Mammary microvascular endothelial cell (primary cell): ENCODE data around the gene SLC16A5. TPM values are rescaled to one million over a fixed set of nuclear protein-coding genes. Genes with fewer than 3 reads are reported as not detected.

Source experiments
- total RNA-seq: library from RNA; depleted of rRNA; stranded (reverse); fragments of >200 nt; gene quantifications from 2 replicates; pipeline ENCODE4 v1.2.3, GENCODE V29; 2015

The SLC16A5 gene, protein sequence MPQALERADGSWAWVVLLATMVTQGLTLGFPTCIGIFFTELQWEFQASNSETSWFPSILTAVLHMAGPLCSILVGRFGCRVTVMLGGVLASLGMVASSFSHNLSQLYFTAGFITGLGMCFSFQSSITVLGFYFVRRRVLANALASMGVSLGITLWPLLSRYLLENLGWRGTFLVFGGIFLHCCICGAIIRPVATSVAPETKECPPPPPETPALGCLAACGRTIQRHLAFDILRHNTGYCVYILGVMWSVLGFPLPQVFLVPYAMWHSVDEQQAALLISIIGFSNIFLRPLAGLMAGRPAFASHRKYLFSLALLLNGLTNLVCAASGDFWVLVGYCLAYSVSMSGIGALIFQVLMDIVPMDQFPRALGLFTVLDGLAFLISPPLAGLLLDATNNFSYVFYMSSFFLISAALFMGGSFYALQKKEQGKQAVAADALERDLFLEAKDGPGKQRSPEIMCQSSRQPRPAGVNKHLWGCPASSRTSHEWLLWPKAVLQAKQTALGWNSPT
- total RNA-seq = 4.7 and 6.0 TPM in 2 replicates

DNA sequence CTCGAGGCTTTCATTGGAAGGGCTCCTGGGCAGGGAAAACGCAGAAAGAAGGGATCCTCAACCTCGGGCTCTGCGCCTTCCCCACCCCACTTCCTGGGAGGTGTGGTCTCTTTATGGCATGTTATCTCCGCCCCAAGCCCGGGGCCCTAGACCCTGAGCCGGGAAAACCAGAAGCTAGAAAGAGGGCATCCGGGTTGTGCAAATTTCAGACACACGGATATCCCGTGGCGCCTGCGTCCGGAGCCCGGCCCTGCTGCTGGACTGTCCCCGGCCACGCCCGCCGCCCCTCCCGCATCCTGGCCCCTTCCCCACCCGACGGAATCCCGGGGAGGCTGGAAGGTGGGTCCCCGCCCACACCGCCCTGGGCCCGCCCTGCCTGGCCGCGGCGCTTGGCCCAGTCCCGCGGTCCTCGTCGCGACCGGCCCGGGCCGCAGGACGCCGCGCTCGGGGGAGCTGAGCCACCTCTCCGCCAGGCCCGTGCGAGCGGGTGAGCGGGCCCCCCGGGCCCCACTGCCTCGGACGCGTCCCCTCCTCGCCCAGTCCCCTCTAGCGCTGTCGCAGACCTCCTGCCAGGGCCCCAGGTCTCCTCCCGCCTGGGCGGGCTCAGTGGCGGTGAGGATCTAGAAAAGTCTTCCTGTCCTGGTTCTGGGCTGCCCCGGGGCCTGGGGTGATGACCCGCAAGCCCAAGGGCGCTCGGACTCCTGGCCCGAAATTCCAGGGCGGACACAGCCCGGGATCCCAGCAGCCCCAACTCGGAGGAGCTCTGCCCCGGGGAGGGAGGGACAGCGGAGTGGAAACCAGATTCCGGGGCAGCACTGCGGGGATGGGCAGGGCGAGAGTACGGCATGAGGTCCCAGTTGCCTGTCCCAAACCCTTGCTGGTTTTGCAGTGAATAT is at the start of gene SLC16A5:
Gene SLC16A5, plus strand, starts transcription at position 397 of the 896 bp plus-strand sequence. CDS start 5,683 bp downstream, outside the sequence.

DNA sequence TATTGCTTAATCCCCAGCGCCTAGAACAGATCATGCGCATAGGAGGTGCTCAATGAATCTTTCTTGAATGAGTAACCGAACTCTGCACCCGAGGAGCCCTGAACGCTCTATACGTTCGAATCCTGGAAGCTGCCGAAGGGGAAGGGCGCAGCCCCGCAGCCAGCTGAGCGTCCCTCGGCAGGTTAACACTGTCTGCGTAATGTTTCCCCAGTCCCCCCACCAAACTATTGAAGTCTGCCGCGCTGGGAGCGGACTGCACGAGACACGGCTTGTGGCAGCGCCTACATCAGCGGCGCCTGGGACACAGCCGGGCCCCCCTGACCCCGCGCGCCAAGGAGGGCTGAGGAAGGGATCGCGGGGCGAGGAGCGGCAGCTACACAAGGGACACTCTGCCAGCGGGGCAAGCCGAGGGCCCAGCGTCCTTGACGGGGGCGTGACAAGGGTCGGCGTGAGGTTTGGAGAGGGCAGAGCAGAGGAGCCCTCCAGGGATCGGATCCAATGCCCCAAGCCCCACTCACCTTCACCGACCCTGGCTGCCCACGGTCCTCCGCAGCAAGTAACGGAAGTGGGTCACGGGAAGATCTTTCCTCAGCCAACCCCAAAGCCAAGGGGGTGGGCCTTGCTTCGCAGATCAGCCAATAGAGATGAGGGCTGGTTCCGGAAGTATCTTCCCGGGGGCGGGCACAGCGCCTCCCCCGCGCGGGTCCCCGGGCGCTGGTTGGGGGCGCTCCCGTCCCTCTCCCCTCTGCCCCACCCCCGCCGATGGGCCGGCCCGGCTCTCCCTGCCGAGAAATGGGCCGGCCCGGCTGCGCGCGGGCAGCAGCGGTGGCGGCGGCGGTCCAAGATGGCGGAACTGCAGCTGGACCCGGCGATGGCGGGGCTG is 41.1 kb upstream of the SLC16A5 start, which contains the start of the genes ATP5PD and KCTD2:
Gene ATP5PD, minus strand, starts transcription at position 563 of the 883 bp plus-strand sequence. CDS start 4,319 bp downstream, outside the sequence.
Gene KCTD2, plus strand, starts transcription at position 819 of the 883 bp plus-strand sequence. Its CDS starts 26 bp downstream, at position 845.

DNA sequence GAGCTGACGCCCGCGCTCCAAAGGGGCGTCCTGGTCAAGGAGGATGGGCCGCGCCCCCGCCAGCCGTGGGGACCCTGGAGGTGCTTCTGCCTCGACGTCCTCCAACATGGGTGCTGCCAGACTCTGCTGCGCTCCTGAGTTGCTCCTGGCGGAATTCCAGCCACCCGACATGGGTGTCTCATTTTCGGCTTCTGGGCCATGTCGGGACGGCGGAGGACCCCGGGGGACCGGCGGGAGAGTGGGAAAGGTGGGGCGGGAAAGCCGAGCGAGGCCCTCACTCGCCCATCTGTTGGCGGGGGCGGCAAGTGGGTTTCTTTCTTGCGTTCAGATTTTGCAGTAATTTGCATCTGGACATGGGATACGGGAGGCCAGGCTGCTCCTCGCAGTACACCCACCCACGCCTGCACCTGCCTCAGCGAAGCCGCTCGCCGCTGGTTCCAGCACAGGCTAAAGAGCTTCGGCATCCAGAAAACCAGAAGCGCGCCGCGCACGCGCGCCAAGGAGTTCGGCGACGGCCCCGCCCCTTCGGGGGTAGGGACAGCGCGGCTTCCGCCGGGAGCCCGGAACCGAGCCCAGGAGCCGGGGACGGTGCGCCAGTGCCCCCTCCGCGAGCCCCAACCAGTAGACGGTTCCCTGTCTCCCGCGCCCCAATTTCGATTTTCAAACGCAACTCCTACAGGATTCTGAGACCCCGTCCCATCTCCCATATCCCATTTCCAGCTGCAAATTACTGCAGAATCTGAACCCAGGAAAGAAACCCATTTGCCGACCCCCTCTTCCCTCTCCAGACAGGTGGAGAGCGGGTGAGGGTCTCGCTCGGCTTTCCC is 21.9 kb downstream of the SLC16A5 start, which contains the start of gene ARMC7:
Gene ARMC7, plus strand, starts transcription at position 563 of the 827 bp plus-strand sequence. CDS start 320 bp downstream, outside the sequence.

GRCh38 chr17:75131278-75132017 is 43.7 kb downstream of the SLC16A5 start, which contains the start of gene NT5C:
TSS of gene NT5C (minus strand) at chr17:75131742. CDS start at chr17:75131707, 35 bp downstream.

GRCh38 chr17:75154195-75155106 is 66.7 kb downstream of the SLC16A5 start, which contains the start of gene JPT1:
TSS of gene JPT1 (minus strand) at chr17:75154512. CDS start at chr17:75154397, 115 bp downstream.

Other genes with a start within 250 kb of the SLC16A5 start
- not detected in 2 replicates for gene GRIN2C, start 228.1 kb upstream of the SLC16A5 start, total RNA-seq
- 74.3 and 79.2 TPM in 2 replicates for gene FDXR, start 215.0 kb upstream of the SLC16A5 start, total RNA-seq
- gene FADS6, start 194.3 kb upstream of the SLC16A5 start, total RNA-seq = not detected in 2 replicates
- gene USH1G, start 164.7 kb upstream of the SLC16A5 start, total RNA-seq = not detected in 2 replicates
- not detected in 2 replicates for gene OTOP2, start 163.7 kb upstream of the SLC16A5 start, total RNA-seq
- gene OTOP3, start 152.1 kb upstream of the SLC16A5 start, total RNA-seq = not detected in 2 replicates
- 14.3 and 15.5 TPM in 2 replicates for gene HID1, start 115.2 kb upstream of the SLC16A5 start, total RNA-seq
- gene CDR2L, start 100.3 kb upstream of the SLC16A5 start, total RNA-seq = 34.8 and 37.3 TPM in 2 replicates
- gene MRPL58, start 75.3 kb upstream of the SLC16A5 start, total RNA-seq = 85.4 and 109 TPM in 2 replicates
- gene ATP5PD, start 41.0 kb upstream of the SLC16A5 start, total RNA-seq = 191 and 298 TPM in 2 replicates
- gene KCTD2, start 40.7 kb upstream of the SLC16A5 start, total RNA-seq = 15.0 and 19.5 TPM in 2 replicates
- gene ARMC7, start 22.0 kb downstream of the SLC16A5 start, total RNA-seq = 6.3 and 7.8 TPM in 2 replicates
- 60.8 and 62.7 TPM in 2 replicates for gene NT5C, start 43.8 kb downstream of the SLC16A5 start, total RNA-seq
- 273 and 396 TPM in 2 replicates for gene JPT1, start 66.6 kb downstream of the SLC16A5 start, total RNA-seq
- 88.3 and 95.2 TPM in 2 replicates for gene SUMO2, start 95.0 kb downstream of the SLC16A5 start, total RNA-seq
- 44.2 and 50.5 TPM in 2 replicates for gene NUP85, start 117.7 kb downstream of the SLC16A5 start, total RNA-seq
- 22.5 and 25.7 TPM in 2 replicates for gene GGA3, start 173.7 kb downstream of the SLC16A5 start, total RNA-seq
- 67.8 and 76.7 TPM in 2 replicates for gene MRPS7, start 173.9 kb downstream of the SLC16A5 start, total RNA-seq
- gene MIF4GD, start 183.3 kb downstream of the SLC16A5 start, total RNA-seq = 14.1 and 23.5 TPM in 2 replicates
- 16.3 and 19.8 TPM in 2 replicates for gene SLC25A19, start 201.5 kb downstream of the SLC16A5 start, total RNA-seq